ENCODE data around the gene PTPRS.

The PTPRS gene

GRCh38 chr19:5304486-5304885 is 36.1 kb downstream of the PTPRS start:
- Histone ChIP-seq H3K9ac (ENCODE audit: low read length in 5 of 5) (no peak overlapping the region), H3K9me3 (ENCODE audit: control insufficient read depth in 5 of 5, low read length in 5 of 5) (no peaks in the 10 kb centered on the region), H3K4me1 (ENCODE audit: control insufficient read depth in 5 of 5, insufficient read depth in 5 of 5, low read length in 5 of 5) (peaks cover 0 to 12% (median 10%) of the 10 kb centered on the region in 5 donors), H3K36me3 (ENCODE audit: control insufficient read depth in 5 of 5, insufficient read depth in 5 of 5, low read length in 5 of 5) (no peaks in the 10 kb centered on the region), H3K4me3 (ENCODE audit: low read depth in 1 of 5, low read length in 5 of 5) (no peak overlapping the region), H3K27me3 (ENCODE audit: control insufficient read depth in 5 of 5, insufficient read depth in 4 of 5, low read length in 5 of 5) (no peaks in the 10 kb centered on the region), H3K27ac (ENCODE audit: low read depth, low read length) (no peak overlapping the region)

- no peaks in the 10 kb centered on the region for H3K36me3 ChIP-seq (ENCODE audit: control insufficient read depth in 5 of 5, insufficient read depth in 5 of 5, low read length in 5 of 5)
- H3K9me3 ChIP-seq (ENCODE audit: control insufficient read depth in 5 of 5, low read length in 5 of 5), result no peaks in the 10 kb centered on the region
- H3K27ac ChIP-seq (ENCODE audit: low read depth, low read length), result no peak overlapping the region
- H3K27me3 ChIP-seq (ENCODE audit: control insufficient read depth in 5 of 5, insufficient read depth in 4 of 5, low read length in 5 of 5), result no peaks in the 10 kb centered on the region
- H3K4me1 ChIP-seq (ENCODE audit: control insufficient read depth in 5 of 5, insufficient read depth in 5 of 5, low read length in 5 of 5), result peaks cover 0 to 8% (median 6%) of the 10 kb centered on the region in 5 donors
- no peak overlapping the region for H3K9ac ChIP-seq (ENCODE audit: low read length in 5 of 5)
- H3K4me3 ChIP-seq (ENCODE audit: low read depth in 1 of 5, low read length in 5 of 5), result no peak overlapping the region
These were observed 37.4 kb downstream of the PTPRS start for GRCh38 chr19:5303208-5303607.

GRCh38 chr19:5302396-5302795 is 38.2 kb downstream of the PTPRS start:
- Histone ChIP-seq H3K9ac (ENCODE audit: low read length in 5 of 5) (no peak overlapping the region), H3K9me3 (ENCODE audit: control insufficient read depth in 5 of 5, low read length in 5 of 5) (no peaks in the 10 kb centered on the region), H3K4me3 (ENCODE audit: low read depth in 1 of 5, low read length in 5 of 5) (no peak overlapping the region), H3K4me1 (ENCODE audit: control insufficient read depth in 5 of 5, insufficient read depth in 5 of 5, low read length in 5 of 5) (peaks cover 0 to 7% (median 5%) of the 10 kb centered on the region in 5 donors), H3K27me3 (ENCODE audit: control insufficient read depth in 5 of 5, insufficient read depth in 4 of 5, low read length in 5 of 5) (no peaks in the 10 kb centered on the region), H3K36me3 (ENCODE audit: control insufficient read depth in 5 of 5, insufficient read depth in 5 of 5, low read length in 5 of 5) (no peaks in the 10 kb centered on the region), H3K27ac (ENCODE audit: low read depth, low read length) (no peak overlapping the region)

GRCh38 chr19:5299137-5299536 is 41.5 kb downstream of the PTPRS start:
- no peak overlapping the region for H3K4me3 ChIP-seq (ENCODE audit: low read depth in 1 of 5, low read length in 5 of 5)
- H3K9ac ChIP-seq (ENCODE audit: low read length in 5 of 5), result no peak overlapping the region
- H3K27ac ChIP-seq (ENCODE audit: low read depth, low read length), result no peak overlapping the region
- H3K27me3 ChIP-seq (ENCODE audit: control insufficient read depth in 5 of 5, insufficient read depth in 4 of 5, low read length in 5 of 5), result no peaks in the 10 kb centered on the region
- H3K36me3 ChIP-seq (ENCODE audit: control insufficient read depth in 5 of 5, insufficient read depth in 5 of 5, low read length in 5 of 5), result no peaks in the 10 kb centered on the region
- H3K9me3 ChIP-seq (ENCODE audit: control insufficient read depth in 5 of 5, low read length in 5 of 5), result no peaks in the 10 kb centered on the region
- H3K4me1 ChIP-seq (ENCODE audit: control insufficient read depth in 5 of 5, insufficient read depth in 5 of 5, low read length in 5 of 5), result peaks cover 0 to 8% (median 5%) of the 10 kb centered on the region in 5 donors

GRCh38 chr19:5298471-5298901 is 42.1 kb downstream of the PTPRS start:
- H3K9me3 ChIP-seq (ENCODE audit: control insufficient read depth in 5 of 5, low read length in 5 of 5), result no peaks in the 10 kb centered on the region
- no peak overlapping the region for H3K9ac ChIP-seq (ENCODE audit: low read length in 5 of 5)
- H3K27ac ChIP-seq (ENCODE audit: low read depth, low read length), result no peak overlapping the region
- H3K4me3 ChIP-seq (ENCODE audit: low read depth in 1 of 5, low read length in 5 of 5), result no peak overlapping the region
- peaks cover 0 to 14% (median 12%) of the 10 kb centered on the region in 5 donors for H3K4me1 ChIP-seq (ENCODE audit: control insufficient read depth in 5 of 5, insufficient read depth in 5 of 5, low read length in 5 of 5)
- H3K27me3 ChIP-seq (ENCODE audit: control insufficient read depth in 5 of 5, insufficient read depth in 4 of 5, low read length in 5 of 5), result peaks cover 0 to under 1% (median 0%) of the 10 kb centered on the region in 5 donors
- no peaks in the 10 kb centered on the region for H3K36me3 ChIP-seq (ENCODE audit: control insufficient read depth in 5 of 5, insufficient read depth in 5 of 5, low read length in 5 of 5)

- H3K9me3 ChIP-seq (ENCODE audit: control insufficient read depth in 5 of 5, low read length in 5 of 5), result no peaks in the 10 kb centered on the region
- H3K9ac ChIP-seq (ENCODE audit: low read length in 5 of 5), result no peak overlapping the region
- no peak overlapping the region for H3K4me3 ChIP-seq (ENCODE audit: low read depth in 1 of 5, low read length in 5 of 5)
- H3K4me1 ChIP-seq (ENCODE audit: control insufficient read depth in 5 of 5, insufficient read depth in 5 of 5, low read length in 5 of 5), result peaks cover under 1 to 21% (median 17%) of the 10 kb centered on the region in 5 donors
- no peaks in the 10 kb centered on the region for H3K36me3 ChIP-seq (ENCODE audit: control insufficient read depth in 5 of 5, insufficient read depth in 5 of 5, low read length in 5 of 5)
- H3K27me3 ChIP-seq (ENCODE audit: control insufficient read depth in 5 of 5, insufficient read depth in 4 of 5, low read length in 5 of 5), result peaks cover 0 to 4% (median 0%) of the 10 kb centered on the region in 5 donors
- H3K27ac ChIP-seq (ENCODE audit: low read depth, low read length), result no peak overlapping the region
These were observed 43.3 kb downstream of the PTPRS start for GRCh38 chr19:5297272-5297669.

GRCh38 chr19:5296457-5297271 is 43.9 kb downstream of the PTPRS start:
- Histone ChIP-seq H3K36me3 (ENCODE audit: control insufficient read depth in 5 of 5, insufficient read depth in 5 of 5, low read length in 5 of 5) (no peaks in the 10 kb centered on the region), H3K9ac (ENCODE audit: low read length in 5 of 5) (no peak overlapping the region), H3K9me3 (ENCODE audit: control insufficient read depth in 5 of 5, low read length in 5 of 5) (no peaks in the 10 kb centered on the region), H3K4me1 (ENCODE audit: control insufficient read depth in 5 of 5, insufficient read depth in 5 of 5, low read length in 5 of 5) (peaks cover 2 to 27% (median 23%) of the 10 kb centered on the region in 5 donors), H3K4me3 (ENCODE audit: low read depth in 1 of 5, low read length in 5 of 5) (no peak overlapping the region), H3K27ac (ENCODE audit: low read depth, low read length) (no peak overlapping the region), H3K27me3 (ENCODE audit: control insufficient read depth in 5 of 5, insufficient read depth in 4 of 5, low read length in 5 of 5) (peaks cover 0 to 9% (median 0%) of the 10 kb centered on the region in 5 donors)

- peaks cover 0 to 9% (median 0%) of the 10 kb centered on the region in 5 donors for H3K27me3 ChIP-seq (ENCODE audit: control insufficient read depth in 5 of 5, insufficient read depth in 4 of 5, low read length in 5 of 5)
- no peak overlapping the region for H3K9ac ChIP-seq (ENCODE audit: low read length in 5 of 5)
- H3K36me3 ChIP-seq (ENCODE audit: control insufficient read depth in 5 of 5, insufficient read depth in 5 of 5, low read length in 5 of 5), result no peaks in the 10 kb centered on the region
- no peaks in the 10 kb centered on the region for H3K9me3 ChIP-seq (ENCODE audit: control insufficient read depth in 5 of 5, low read length in 5 of 5)
- peaks cover 2 to 30% (median 28%) of the 10 kb centered on the region in 5 donors for H3K4me1 ChIP-seq (ENCODE audit: control insufficient read depth in 5 of 5, insufficient read depth in 5 of 5, low read length in 5 of 5)
- no peak overlapping the region for H3K4me3 ChIP-seq (ENCODE audit: low read depth in 1 of 5, low read length in 5 of 5)
- H3K27ac ChIP-seq (ENCODE audit: low read depth, low read length), result no peak overlapping the region
These were observed 44.6 kb downstream of the PTPRS start for GRCh38 chr19:5296021-5296420.

GRCh38 chr19:5294403-5295160 is 46.0 kb downstream of the PTPRS start:
- H3K9ac ChIP-seq (ENCODE audit: low read length in 5 of 5), result peak overlapping the region in 1 of 5 donors; percentile 43
- no peaks in the 10 kb centered on the region for H3K36me3 ChIP-seq (ENCODE audit: control insufficient read depth in 5 of 5, insufficient read depth in 5 of 5, low read length in 5 of 5)
- no peaks in the 10 kb centered on the region for H3K9me3 ChIP-seq (ENCODE audit: control insufficient read depth in 5 of 5, low read length in 5 of 5)
- no peak overlapping the region for H3K27ac ChIP-seq (ENCODE audit: low read depth, low read length)
- H3K4me1 ChIP-seq (ENCODE audit: control insufficient read depth in 5 of 5, insufficient read depth in 5 of 5, low read length in 5 of 5), result peaks cover 5 to 41% (median 39%) of the 10 kb centered on the region in 5 donors
- peaks cover 0 to 11% (median 0%) of the 10 kb centered on the region in 5 donors for H3K27me3 ChIP-seq (ENCODE audit: control insufficient read depth in 5 of 5, insufficient read depth in 4 of 5, low read length in 5 of 5)
- no peak overlapping the region for H3K4me3 ChIP-seq (ENCODE audit: low read depth in 1 of 5, low read length in 5 of 5)
